Upper lobe of left lung (tissue), 6 donors: ENCODE data around the gene PCYT2. TPM values are rescaled to one million over a fixed set of nuclear protein-coding genes. Genes with fewer than 3 reads are reported as not detected.

Experiments used
- ATAC-seq, 2 donors: fragments of 200-7000 bp; cut with Tn5 transposase; one replicate each; pipeline ENCODE4 v1.9.1; 2022; ENCODE audit warnings: mild to moderate bottlenecking in 2 of 2, moderate library complexity in 2 of 2; ENCODE audit not compliant: low FRiP score in 2 of 2
- DNase-seq, 2 donors: peaks; one replicate each; pipeline ENCODE4 v3.0.0-alpha.2; 2019 to 2020
- H3K27ac ChIP-seq, 4 donors: fragments of 200-600 bp; sonication (generic); one replicate each; pipeline ENCODE4 v1.5.1; 2016 to 2019
- H3K27me3 ChIP-seq, 4 donors: fragments of 200-600 bp; sonication (generic); one replicate each; pipeline ENCODE4 v1.5.1; 2017 to 2019
- H3K36me3 ChIP-seq, 4 donors: fragments of 200-600 bp; sonication (generic); one replicate each; pipeline ENCODE4 v1.5.1; 2016 to 2019
- H3K4me1 ChIP-seq, 4 donors: fragments of 200-600 bp; sonication (generic); one replicate each; pipeline ENCODE4 v1.5.1; 2018 to 2019
- H3K4me3 ChIP-seq, 4 donors: fragments of 200-600 bp; sonication (generic); one replicate each; pipeline ENCODE4 v1.5.1; 2017 to 2019; ENCODE audit warnings: mild to moderate bottlenecking in 2 of 4, moderate library complexity in 1 of 4
- H3K9me3 ChIP-seq, 4 donors: fragments of 200-600 bp; sonication (generic); one replicate each; pipeline ENCODE4 v1.5.1; 2018 to 2019
- EP300 ChIP-seq, 4 donors: sonication (generic); formaldehyde crosslinking; IDR thresholded peaks; one replicate each; pipeline ENCODE4 v1.5.1; 2017; ENCODE audit warnings: antibody characterized with exemption in 4 of 4, control low read depth in 2 of 4
- POLR2A ChIP-seq, 4 donors: fragments of 450-650 bp; IDR thresholded peaks; one replicate each; pipeline ENCODE4 v1.5.1; 2016 to 2017; ENCODE audit warnings: antibody characterized with exemption in 4 of 4, mild to moderate bottlenecking in 2 of 4
- POLR2AphosphoS5 ChIP-seq, 2 donors: sonication (generic); formaldehyde crosslinking; IDR thresholded peaks; one replicate each; pipeline ENCODE4 v1.5.1; 2017; ENCODE audit warnings: antibody characterized with exemption in 2 of 2
- WGBS, 2 donors: methylation state at CpG; one replicate each; pipeline ENCODE4 v1.1.5; 2017 to 2018; 5-methylcytosine and 5-hydroxymethylcytosine counted together
- total RNA-seq, 6 donors: library from RNA; depleted of rRNA in 4 of 6; stranded (reverse); fragments of >200 nt in 4 of 6; gene quantifications; one replicate each; pipeline versions ENCODE4 v1.1.0 to v1.2.1, GENCODE V29; 2016 to 2021
- TF ChIP-seq, protein P1 (sequence below), 6 experiments: fragments of 450-650 bp in 4 of 6; fragments of 200-600 bp in 2 of 6; sonication (generic) in 2 of 6; IDR thresholded peaks; one replicate each; pipeline ENCODE4 v1.5.1; 2016 to 2019; ENCODE audit warnings: antibody characterized with exemption in 6 of 6
- donor health status: DM: no; HTN: no; CAD: no; lungs with moderate emphysema.
- donor health status: DM: no; HTN: yes; CAD: no; lungs with severe emphysema.

Gene PCYT2
- total RNA-seq, 6 donors from 2014 or later = 29.1 to 63.1 (median 52.2) TPM

DNA sequence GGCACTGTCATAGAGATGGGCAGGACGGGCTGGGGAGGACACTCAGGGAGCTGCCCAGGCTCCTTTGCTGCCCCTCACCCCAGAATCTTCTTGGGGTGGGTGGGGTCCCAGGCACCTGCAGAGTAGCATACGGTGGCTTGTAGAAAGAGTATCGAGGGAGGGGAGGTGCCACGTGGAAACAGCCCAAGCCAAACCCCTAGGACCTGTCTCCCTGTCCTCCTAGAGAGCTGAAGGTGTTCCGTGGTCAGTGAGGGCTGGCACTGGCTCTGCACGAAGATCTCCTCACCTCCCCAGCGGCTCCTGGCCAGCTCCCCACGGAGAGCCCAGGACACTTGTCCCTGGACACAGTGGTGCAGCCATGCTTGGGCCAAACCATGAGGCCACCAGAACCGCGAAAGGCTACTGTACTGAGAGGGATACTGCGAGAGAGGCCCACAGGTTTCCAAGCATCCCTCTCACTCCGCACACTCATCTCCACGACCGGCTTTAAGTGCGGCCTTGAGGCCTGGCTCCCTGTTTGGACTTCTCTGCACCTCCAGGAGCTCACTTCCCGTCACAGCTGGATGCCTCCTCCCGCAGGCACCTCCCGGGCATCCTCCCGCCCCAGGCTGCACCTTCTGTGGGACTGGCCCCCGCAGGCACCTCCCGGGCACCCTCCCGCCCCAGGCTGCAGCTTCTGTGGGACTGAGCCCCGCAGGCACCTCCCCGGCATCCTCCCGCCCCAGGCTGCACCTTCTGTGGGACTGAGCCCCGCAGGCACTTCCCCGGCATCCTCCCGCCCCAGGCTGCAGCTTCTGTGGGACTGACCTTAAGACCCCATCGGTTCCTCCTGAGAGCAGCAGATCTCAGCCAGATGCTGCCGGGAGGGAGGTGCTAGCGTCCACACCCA, 18.3 kb upstream of the PCYT2 start:
- ATAC-seq (no peak), DNase-seq (peak in 1 of 2 donors; percentile 79)
- Histone ChIP-seq H3K27me3 (peaks cover 0 to 10% (median 1%) of the 10 kb centered on the region in 4 donors), H3K4me1 (peaks cover 18 to 46% (median 41%) of the 10 kb centered on the region in 4 donors), H3K27ac (no peak overlapping the region), H3K4me3 (peak overlapping the region in 1 of 4 donors; percentile 100), H3K36me3 (no peaks in the 10 kb centered on the region), H3K9me3 (no peaks in the 10 kb centered on the region)
- TF ChIP-seq, protein P1, sequence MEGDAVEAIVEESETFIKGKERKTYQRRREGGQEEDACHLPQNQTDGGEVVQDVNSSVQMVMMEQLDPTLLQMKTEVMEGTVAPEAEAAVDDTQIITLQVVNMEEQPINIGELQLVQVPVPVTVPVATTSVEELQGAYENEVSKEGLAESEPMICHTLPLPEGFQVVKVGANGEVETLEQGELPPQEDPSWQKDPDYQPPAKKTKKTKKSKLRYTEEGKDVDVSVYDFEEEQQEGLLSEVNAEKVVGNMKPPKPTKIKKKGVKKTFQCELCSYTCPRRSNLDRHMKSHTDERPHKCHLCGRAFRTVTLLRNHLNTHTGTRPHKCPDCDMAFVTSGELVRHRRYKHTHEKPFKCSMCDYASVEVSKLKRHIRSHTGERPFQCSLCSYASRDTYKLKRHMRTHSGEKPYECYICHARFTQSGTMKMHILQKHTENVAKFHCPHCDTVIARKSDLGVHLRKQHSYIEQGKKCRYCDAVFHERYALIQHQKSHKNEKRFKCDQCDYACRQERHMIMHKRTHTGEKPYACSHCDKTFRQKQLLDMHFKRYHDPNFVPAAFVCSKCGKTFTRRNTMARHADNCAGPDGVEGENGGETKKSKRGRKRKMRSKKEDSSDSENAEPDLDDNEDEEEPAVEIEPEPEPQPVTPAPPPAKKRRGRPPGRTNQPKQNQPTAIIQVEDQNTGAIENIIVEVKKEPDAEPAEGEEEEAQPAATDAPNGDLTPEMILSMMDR (IDR thresholded peaks at IDR 0.05) = no peak
- no peak for TF ChIP-seq POLR2AphosphoS5 (IDR thresholded peaks at IDR 0.05)
- no peak for TF ChIP-seq EP300 (IDR thresholded peaks at IDR 0.05)
- no peak for TF ChIP-seq POLR2A (IDR thresholded peaks at IDR 0.05)
- WGBS, 2 donors = 93 to 97% methylated on average over 12 to 30 of the region's 31 CpGs

DNA sequence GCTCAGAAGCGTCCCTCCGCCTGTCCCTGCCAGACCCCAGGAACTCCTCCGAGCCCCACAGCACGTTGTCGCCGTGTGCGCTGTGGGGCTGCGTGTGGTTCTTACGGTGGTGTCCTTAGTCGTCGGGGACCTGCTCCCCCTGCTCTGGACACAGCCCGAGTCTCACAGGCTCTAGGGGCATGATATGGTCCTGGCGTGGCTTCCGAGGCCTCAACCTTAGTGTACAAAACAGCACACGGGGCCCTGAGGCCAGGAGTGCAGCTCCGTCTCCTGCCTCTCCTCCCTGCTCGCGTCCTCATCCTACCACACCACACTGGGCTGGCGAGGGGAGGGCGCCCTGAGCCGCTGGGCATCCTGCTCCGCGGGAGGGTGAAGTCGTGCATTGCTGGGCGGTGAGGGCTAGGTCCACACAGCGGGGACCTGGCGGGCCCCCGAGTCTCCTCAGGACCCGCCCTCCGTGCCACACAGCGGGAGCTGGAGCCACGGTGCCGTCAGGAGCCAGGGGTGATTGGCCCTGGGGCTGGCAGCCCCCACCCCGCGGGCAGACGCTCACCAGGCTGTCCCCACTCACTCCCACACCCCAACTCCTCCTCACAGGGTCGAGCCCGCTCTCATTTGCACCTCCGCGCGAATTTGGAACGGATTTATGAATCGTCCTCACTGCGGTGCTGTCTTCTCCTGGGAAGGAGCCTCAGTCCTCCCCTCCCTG, 17.5 kb upstream of the PCYT2 start:
- no peak for TF ChIP-seq EP300 (IDR thresholded peaks at IDR 0.05)
- TF ChIP-seq, protein P1 (IDR thresholded peaks at IDR 0.05) = no peak
- TF ChIP-seq POLR2A (IDR thresholded peaks at IDR 0.05) = no peak
- no peak for TF ChIP-seq POLR2AphosphoS5 (IDR thresholded peaks at IDR 0.05)
- Histone ChIP-seq H3K4me3 (peak overlapping the region in 3 of 4 donors; percentile 76 to 100 (median 99)), H3K27ac (peak overlapping the region in 1 of 4 donors; percentile 99), H3K36me3 (no peaks in the 10 kb centered on the region), H3K4me1 (peaks cover 26 to 54% (median 49%) of the 10 kb centered on the region in 4 donors), H3K27me3 (peaks cover 0 to 10% (median 1%) of the 10 kb centered on the region in 4 donors), H3K9me3 (no peaks in the 10 kb centered on the region)
- peak in 1 of 2 donors; percentile 82 for DNase-seq
- no peak for ATAC-seq
- 36 to 58% methylated on average over 10 to 29 of the region's 44 CpGs for WGBS, 2 donors

DNA sequence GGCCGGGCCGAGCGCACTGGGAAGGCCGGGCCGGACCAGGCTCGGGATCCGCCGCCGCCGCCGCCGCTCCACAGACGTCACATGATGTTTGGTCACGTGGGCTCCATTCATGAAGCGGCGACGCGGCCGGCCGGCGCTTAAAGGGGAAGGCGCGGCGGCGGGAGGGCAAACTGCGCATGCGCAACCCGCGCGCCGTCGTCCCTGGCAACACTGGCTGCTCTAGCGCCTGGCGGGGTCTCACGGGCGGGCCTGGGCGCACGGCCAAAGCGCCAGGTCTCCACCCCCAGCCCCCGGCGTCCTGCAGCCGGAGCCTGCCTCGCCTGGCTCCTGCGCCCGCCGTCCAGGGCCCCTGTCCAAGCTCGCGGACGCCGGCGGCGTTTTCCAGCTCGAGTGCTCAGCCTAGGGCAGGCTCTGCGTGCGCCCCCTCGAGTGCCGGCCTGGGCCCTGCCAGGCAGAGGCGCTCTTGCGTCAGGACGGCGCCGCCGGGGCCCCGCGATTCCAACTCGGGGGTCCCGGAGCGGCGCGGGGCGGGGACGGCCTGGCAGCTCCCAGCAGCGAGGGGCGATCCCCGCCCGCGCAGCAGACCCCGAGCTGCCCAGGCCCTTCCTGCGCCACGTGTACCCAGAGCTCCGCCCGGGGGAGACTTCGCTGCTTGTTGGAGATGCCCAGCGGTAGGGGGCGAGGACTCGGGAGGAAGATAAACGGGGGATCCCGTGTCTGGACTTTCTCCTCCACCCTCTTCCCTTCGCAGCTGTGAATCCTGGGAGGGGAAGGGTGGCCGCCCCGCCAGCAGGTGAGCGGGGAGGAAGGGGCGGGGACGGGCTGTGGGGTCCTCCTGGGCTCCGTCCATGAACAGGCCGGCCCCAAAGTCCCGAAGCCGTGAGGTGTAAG, 16.7 kb upstream of the PCYT2 start, which contains the start of gene MAFG:
TSS of gene MAFG (minus strand) at position 83 of the 891 bp plus-strand sequence. CDS start 4,550 bp downstream, outside the sequence.
- H3K4me3 ChIP-seq = peak within 1 kb of the TSS; percentile 76 to 100 (median 100)
- peak within 1 kb of the TSS; percentile 94 to 99 (median 96) for H3K27ac ChIP-seq
- TF ChIP-seq POLR2AphosphoS5 (IDR thresholded peaks at IDR 0.05) = peak; percentile 47 to 84
- peak in 1 of 4 donors; percentile 80 for TF ChIP-seq POLR2A (IDR thresholded peaks at IDR 0.05)
- TF ChIP-seq, protein P1 (IDR thresholded peaks at IDR 0.05) = peak in 5 of 6 experiments; percentile 23 to 62 (median 39)
- no peak for TF ChIP-seq EP300 (IDR thresholded peaks at IDR 0.05)
- peak; percentile 31 to 80 for ATAC-seq
- H3K27me3 ChIP-seq = peaks cover 0 to 10% (median 1%) of the 10 kb centered on the region in 4 donors
- peak; percentile 92 to 99 for DNase-seq
- H3K36me3 ChIP-seq = peaks cover 0 to under 1% (median 0%) of the 10 kb centered on the region in 4 donors
- H3K9me3 ChIP-seq = no peaks in the 10 kb centered on the region
- WGBS, 2 donors = 0 to 1% methylated on average over 4 to 41 of the region's 98 CpGs
- H3K4me1 ChIP-seq = peaks cover 34 to 62% (median 57%) of the 10 kb centered on the region in 4 donors

DNA sequence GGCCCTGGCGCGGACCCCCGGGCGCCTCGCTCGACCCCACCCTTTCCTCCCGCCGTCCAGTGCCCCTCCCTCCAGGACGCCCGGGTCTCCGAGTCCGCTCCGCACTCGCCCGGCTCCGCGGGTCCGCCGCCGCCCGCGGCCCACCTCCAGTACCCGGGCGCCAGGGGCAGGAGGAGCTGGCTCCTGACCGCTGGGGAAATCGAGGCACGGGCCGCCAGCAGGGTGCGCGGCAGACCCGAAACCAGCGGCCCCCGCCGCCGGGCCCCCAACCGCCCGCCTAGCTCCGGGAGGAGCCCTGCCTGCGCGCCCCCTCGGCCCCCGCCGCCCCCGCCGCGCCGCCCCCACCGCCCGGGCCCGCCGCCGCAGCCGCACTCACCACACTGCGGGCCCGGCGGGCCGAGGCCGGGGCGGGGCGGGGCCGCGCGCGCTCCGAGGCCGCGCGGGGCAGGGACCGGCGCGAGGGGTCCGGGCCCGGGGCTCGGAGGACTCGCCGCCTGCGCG, 16.0 kb upstream of the PCYT2 start:
- TF ChIP-seq, protein P1 (IDR thresholded peaks at IDR 0.05) = peak in 1 of 6 experiments; percentile 3
- no peak for TF ChIP-seq POLR2A (IDR thresholded peaks at IDR 0.05)

More for the DNA sequence above, 16.0 kb upstream of the PCYT2 start:
- no peaks in the 10 kb centered on the region for H3K9me3 ChIP-seq
- H3K4me1 ChIP-seq = peaks cover 38 to 68% (median 61%) of the 10 kb centered on the region in 4 donors
- DNase-seq = no peak
- peaks cover 6 to 8% (median 6%) of the 10 kb centered on the region in 4 donors for H3K36me3 ChIP-seq
- WGBS, 2 donors = 0% methylated on average over 24 of the region's 78 CpGs; no CpG with 5 or more reads in 1 of the 2 donors
- peak overlapping the region; percentile 94 to 99 (median 96) for H3K27ac ChIP-seq
- ATAC-seq = peak in 1 of 2 donors; percentile 27
- peak overlapping the region; percentile 76 to 100 (median 100) for H3K4me3 ChIP-seq
- peaks cover 0 to 10% (median 1%) of the 10 kb centered on the region in 4 donors for H3K27me3 ChIP-seq
